ENCODE data around the gene CEP43. TPM values are rescaled to one million over a fixed set of nuclear protein-coding genes. Genes with fewer than 3 reads are reported as not detected.

CEP43 gene
- total RNA-seq, 1 donor from 2014 or later: 18.8 TPM

DNA sequence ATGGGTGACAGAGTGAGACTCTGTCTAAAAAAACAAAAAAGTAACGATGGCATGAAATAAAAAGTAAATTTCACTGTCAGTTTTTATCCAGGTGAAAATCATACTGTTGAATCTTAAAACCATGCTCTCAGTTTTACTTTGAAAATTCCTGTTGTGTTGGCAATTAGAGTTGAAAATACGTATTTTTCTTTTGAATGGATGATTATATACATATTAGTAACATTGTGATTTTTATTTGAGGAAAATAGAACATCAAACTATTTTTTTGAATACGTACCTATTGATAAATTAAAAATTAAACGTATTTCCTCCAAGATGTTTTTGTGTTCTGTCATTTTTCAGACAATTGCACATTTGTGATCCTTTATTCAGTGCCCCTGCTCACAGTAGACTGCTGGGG, 14.7 kb downstream of the CEP43 start:
- DNase-seq (ENCODE audit: low spot score): no peak

DNA sequence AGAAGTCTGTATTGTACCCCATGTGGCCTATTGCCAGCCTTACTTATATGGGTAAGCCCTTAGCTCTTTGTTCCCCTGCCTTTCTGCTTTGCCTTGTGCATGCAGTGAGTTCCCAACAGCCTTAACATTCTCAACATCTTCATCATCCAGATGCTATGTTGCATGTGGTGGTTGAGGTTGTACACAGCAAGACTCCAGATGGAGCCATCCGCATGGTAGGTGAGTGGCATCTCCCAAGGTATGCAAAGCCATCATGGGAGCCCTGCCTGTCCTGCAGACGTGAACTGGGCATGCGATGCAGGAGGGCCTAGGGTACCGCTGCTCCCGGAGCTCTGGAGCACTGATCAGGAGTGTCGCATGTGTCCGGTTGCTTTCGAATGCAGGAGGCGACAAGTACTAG, 16.1 kb downstream of the CEP43 start:
- DNase-seq (ENCODE audit: low spot score): no peak

DNA sequence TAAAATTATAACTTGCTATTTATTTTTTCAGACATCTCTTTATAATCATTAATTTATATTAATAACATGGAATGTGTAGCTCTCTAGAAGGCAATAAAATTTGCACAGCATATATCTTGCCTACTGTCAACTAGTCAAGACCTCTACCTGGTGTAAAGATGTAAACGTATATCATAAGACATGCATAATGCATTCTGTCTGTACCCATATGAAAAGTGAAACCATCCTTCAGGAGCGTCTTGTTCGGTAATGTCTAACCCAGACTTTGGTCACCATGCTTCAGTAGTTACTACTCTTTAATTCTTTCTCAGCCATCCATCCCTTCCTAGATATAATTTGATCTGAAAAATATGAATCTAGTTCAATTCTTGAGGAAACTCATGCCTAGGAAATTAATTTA, 21.0 kb downstream of the CEP43 start:
- DNase-seq (ENCODE audit: low spot score): no peak

DNA sequence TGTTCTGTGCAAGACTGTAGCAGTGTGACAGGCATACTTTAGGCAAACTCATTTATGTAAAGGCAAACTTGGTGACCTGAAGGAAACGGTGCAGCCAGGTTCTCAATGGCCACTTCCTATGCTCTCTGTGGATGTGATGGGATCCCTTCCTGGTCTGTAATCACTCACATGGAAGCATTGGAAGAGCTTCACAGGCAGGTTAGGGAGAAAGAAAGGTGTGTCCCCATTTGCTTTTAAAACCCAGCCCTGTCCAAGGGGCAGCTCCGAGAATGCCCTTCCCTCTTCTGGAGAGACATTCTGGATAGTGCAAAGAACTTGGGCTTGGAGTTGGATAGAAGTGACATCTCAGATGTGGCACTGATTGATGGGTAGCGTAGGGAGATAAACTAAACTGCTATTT, 28.1 kb downstream of the CEP43 start:
- no peak for DNase-seq (ENCODE audit: low spot score)

DNA sequence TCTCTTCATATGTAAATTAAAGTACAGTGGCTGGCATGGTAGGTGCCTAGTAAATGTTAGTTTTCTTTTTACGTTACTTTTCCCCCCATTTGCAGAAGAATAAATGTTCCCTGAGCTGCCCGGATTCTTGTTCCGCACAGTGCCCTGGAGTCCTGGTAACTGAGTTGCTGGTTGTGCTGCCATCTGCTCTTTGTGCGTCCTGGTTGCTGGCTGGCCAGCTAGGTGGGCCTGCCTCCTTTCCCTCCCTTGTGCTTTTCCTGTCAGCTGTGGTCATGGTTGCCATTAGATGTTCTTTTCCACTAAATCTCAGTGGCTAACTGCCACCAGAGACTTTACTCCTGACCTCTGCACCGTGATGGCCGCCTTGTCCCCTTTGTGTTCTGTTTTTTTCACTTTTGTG, 28.6 kb downstream of the CEP43 start:
- DNase-seq (ENCODE audit: low spot score): no peak

DNA sequence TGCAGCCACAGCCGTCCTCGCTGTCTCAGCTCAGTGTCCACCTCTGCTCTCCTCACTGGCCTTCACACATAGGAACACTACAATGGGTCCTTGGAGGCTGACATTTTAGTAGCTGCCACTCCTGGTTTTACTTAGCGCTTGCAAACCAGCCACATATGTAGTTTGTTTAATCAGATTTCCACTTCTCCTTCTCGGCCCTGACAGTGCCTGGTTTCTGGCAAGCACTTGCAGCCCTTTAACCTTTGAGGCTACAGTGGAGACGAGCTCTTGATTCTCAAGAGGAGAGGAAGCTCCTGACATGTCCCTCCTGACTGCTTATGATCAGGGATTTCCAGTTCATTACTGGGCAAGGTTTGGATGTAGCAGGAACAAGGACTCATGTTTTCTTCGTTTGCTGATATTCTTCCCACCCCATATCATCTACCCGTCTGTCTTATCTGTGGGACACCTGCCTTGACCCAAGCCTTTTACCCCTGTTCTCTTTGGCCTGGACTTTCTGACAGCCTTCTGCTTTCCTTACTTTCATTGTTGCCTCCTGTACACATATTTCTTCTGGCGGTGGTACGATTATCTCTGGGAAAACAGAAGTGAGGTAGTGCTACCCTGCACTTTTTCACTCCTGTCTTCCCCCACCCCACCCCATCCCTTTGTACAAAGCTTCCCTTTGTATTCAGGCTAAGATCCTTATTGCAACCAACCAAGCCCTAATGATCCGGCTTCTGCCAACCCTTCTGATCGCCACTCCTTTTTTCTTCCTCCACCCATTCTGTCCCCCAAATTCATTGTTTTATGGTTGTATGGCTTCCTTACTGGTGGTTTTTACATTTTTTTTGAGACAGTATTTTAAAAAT, 31.2 kb downstream of the CEP43 start:
- no peak for DNase-seq (ENCODE audit: low spot score)

DNA sequence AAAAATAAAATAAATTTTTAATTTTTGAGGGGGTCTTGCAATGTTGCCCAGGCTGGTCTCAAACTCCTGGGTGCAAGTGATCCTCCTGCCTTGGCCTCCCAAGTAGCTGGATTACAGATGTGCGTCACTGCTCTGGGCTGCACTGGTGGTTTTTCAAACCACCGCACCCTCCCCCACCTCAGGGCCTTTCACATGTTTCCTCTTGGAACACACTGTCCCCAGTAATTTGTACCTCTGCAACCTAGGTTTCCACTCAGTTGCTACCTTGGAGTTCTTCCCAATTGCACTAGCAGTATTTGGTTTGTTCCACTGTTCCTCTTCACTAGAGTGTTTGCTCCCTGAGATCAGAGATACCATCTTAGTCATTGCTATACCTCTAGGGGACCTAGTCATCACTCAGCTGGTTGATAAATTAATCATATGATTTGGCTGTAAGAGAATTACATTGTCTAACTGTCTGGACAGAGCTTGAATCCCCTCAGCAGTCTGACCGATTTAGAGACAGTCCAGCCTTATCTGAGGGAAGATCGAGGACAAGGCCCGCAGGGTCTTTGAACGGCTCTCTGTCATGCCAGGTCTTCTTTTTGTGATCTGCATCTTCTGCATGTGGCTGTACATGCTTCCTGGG, 32.0 kb downstream of the CEP43 start:
- no peak for DNase-seq (ENCODE audit: low spot score)

DNA sequence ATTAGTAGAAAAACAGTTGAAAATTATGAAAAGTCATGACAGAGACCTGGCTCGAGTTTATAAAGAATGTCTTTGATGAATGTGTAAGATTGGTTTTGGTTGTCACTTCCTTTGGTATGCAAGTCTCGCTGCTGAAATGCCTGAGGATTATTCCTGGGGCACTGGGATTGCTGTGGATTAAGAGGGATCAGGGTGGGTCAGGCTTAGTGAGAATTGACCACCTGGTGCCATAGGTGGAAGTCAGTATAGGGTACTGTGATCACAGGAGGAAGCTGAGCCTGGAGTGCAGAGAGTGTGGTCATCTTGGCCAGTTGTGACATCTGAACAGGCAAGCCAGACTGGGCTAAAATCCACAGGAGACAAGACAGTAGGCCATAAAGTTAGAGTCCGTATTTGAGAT, 34.9 kb downstream of the CEP43 start:
- DNase-seq (ENCODE audit: low spot score): no peak

DNA sequence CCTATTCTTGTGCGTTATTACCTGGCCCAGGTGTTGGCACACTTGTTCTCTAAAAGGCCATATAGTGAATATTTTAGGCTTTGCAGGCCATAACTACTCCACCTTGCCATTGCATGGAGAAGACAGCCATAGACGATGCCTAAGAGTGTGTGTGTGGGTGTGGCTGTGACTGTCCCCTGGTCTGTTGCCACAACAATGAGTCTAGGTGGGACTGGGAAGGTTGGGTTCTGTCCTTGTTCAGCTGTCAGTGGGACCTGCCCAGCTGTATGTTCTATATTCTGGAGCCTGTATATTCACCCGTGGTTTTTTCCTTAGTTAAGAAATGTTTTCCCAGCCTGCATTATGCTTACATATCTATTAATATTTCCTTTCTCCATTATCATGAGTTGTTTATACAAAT, 38.6 kb downstream of the CEP43 start:
- no peak for DNase-seq (ENCODE audit: low spot score)

DNA sequence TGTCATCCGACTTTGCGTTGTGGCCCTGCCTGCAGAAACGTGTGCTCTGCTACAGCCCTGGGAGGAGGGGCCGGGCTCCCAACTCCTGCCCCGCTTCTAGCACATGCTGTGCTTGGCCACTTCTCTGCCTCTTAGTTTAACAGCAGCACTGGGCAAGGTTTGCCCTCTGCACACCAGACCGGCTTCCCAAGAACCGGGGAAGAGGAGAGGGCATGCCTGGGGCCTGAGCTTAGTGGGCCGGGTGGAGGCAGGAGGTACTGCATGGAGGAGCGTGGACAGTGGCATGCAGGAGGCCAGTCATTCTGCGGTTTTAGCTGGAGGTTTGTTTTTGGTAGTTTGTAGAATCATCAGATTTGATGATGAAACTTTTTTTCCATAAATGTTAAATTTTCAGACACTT, 45.5 kb downstream of the CEP43 start:
- no peak for DNase-seq (ENCODE audit: low spot score)

DNA sequence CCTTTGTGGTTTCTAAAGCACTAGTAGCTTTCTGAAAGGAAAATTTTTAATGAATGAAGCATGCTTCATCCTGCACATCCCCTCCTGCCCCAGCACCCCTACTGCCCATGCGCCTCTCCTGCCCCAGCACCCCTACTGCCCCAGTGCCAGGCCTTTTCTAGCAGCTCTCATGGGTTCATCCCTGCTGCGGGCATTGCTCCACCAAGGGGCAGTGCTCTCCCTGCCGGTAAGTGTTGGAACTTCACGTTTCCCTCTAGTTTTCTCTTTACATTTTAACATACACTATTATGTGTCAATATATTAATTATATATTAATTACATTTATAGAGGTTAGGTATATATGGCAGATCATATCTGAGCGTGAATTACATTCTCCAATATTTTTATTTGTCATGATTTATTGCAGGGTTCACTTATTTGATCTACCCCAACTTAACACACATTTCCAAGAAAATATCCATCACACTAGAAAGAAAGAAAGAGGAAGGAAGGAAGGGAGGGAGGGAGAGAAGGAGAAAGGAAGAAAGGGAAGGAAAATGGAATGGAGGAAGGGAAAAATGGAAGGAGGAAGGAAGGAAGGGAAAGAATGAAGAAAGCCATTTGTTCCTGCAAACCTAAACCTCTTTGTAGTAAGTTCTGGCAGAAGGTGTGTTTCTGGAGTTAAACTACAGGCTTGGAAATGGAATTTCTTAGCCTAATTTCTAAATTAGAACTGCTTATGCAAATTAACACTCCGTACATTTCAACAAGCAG, 46.8 kb downstream of the CEP43 start:
- DNase-seq (ENCODE audit: low spot score): no peak

DNA sequence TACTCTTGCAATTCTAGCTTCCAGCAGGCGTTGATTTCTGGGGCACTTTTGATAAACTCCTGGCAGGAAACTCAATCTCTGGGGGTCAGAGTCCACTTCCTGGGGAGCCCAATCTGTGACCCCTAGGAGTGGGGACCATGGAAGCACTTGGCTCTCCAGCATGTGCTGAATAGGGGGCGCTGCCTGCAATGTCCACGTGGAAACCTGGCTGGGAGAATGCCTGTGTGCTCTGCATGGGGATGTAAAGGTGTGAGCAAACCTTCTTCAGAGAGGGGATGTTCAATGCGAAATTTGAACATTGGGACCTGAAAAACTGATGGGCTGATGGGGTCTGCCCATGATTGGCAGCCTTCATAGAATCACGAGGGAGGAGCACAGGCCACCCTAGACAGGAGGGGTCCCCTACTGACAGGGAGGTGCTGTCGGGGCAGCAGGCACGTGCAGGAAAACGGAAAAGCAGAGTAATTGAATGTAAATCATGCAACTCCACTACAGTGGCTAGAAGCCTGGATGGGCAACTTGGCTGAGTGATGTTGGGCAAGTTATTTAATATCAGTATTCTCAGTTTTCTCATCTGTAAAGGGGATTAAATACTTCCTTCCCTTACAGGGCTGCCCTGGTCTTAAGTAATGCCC, 47.8 kb downstream of the CEP43 start:
- DNase-seq (ENCODE audit: low spot score): no peak

DNA sequence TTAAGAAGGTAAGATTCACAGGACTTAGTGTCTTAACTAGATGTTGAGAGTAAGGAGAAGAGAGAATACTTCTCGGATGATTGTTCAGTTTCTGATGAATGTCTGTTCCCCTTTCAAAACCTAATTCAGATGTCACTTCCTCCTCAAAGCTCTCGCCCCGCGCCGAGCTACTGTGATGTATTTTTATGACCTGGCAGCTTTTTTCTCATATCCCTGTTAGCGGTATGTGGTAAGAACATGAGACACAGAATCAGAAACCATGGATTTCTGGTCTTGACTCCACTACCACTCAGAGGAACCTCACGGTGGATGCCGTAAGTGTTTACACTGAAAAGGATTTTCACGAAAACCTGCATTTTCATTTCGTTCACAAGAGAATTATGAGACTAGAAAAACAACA, 48.4 kb downstream of the CEP43 start:
- DNase-seq (ENCODE audit: low spot score): peak; percentile 32

Other genes with a start within 250 kb of the CEP43 start
- 146 TPM for gene RNASET2, start 42.8 kb upstream of the CEP43 start, total RNA-seq
- gene CCR6, start 123.7 kb downstream of the CEP43 start, total RNA-seq: 1.3 TPM
- gene GPR31, start 158.6 kb downstream of the CEP43 start, total RNA-seq: not detected